Activated naive CD8-positive, alpha-beta T cell treated with anti-CD3 and anti-CD28 coated beads, Interleukin-2, amount 10 ng/mL, durations not matched to agents 7 days and 5 days (primary cell): ENCODE measurements around the gene LSAMP. TPM values are rescaled to one million over a fixed set of nuclear protein-coding genes. Genes with fewer than 3 reads are reported as not detected.

Experiments
- ATAC-seq: fragments of 150-1000 bp; cut with Tn5 transposase; one replicate; pipeline ENCODE4 v1.10.0; 2021; ENCODE audit warnings: low read depth, moderate library complexity
- POLR2A ChIA-PET: fragments of 350-600 bp; sonication (Branson Sonifier 250); formaldehyde crosslinking; loops from one replicate; lab custom pipeline; 2021; ENCODE audit warnings: antibody characterized with exemption; lab: Charles Lee
- DNase-seq: peaks from one replicate; pipeline ENCODE4 v3.0.0; 2021
- H3K27ac Mint-ChIP-seq: one replicate; pipeline ENCODE4 v1.8.0; 2022; ENCODE audit warnings: mild to moderate bottlenecking, mixed read lengths
- H3K27me3 Mint-ChIP-seq: one replicate; pipeline ENCODE4 v1.8.0; 2022; ENCODE audit warnings: mild to moderate bottlenecking, moderate library complexity, mixed read lengths
- H3K36me3 Mint-ChIP-seq: one replicate; pipeline ENCODE4 v1.8.0; 2021; ENCODE audit warnings: mild to moderate bottlenecking, mixed read lengths
- H3K4me1 Mint-ChIP-seq: one replicate; pipeline ENCODE4 v1.8.0; 2021; ENCODE audit warnings: mixed read lengths
- H3K4me3 Mint-ChIP-seq: one replicate; pipeline ENCODE4 v1.8.0; 2022; ENCODE audit warnings: mild to moderate bottlenecking, moderate library complexity, mixed read lengths
- H3K9me3 Mint-ChIP-seq: one replicate; pipeline ENCODE4 v1.8.0; 2021; ENCODE audit warnings: mixed read lengths
- total RNA-seq, 2 experiments: library from RNA; stranded (reverse); gene quantifications; one replicate each; pipeline ENCODE4 v1.2.3, GENCODE V29; 2021

LSAMP gene
- total RNA-seq, 2 experiments from 2014 or later: not detected

DNA sequence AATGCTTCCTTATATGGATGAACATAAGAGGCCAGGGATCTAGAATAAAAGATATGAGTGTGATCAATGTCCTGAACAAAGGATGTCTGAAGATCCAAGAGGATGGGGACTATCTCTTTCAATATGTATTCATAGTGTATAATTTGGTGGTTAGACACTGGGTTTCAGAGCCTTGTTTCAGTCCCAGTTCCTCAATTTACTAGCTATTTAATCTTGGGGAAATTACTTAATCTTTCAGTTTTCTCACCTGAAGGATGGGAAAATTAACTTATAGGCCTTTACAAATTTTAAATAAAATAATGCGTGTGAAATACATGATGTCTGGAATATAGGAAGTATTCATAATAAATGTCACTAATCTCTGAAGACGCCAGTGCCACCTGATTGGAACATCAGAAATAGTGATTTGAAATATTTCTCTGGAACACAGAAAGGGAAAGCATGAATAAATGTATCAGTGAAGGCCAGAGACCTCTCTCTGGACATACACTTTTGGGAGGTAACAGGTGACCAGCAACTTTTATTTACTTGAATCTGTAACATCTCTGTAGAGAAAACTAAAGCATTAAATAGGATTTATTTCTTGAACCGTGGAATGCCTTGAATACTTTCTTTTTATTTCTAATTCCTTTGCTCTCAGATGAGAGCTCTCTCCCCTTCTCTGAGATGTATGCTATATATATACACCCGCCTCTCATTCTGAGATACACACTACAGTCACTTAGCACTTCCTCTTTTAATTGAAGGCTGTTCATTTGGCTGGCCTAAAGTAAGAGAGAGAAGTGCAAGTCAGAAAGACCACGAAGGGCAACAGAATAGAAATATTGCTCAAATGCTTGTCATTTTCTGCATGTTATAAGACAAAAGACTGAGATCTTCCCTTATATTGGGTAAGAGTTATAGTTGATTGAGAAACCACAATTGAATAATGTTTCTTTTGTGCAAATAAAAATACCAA, 407.1 kb downstream of the LSAMP start:
- Mint-ChIP-seq H3K4me3 (no peak overlapping the region), H3K27ac (no peak overlapping the region), H3K9me3 (no peaks in the 10 kb centered on the region), H3K27me3 (no peaks in the 10 kb centered on the region), H3K4me1 (no peaks in the 10 kb centered on the region), H3K36me3 (no peaks in the 10 kb centered on the region)
- ATAC-seq (no peak), DNase-seq (no peak)
- POLR2A ChIA-PET: no interaction called here

DNA sequence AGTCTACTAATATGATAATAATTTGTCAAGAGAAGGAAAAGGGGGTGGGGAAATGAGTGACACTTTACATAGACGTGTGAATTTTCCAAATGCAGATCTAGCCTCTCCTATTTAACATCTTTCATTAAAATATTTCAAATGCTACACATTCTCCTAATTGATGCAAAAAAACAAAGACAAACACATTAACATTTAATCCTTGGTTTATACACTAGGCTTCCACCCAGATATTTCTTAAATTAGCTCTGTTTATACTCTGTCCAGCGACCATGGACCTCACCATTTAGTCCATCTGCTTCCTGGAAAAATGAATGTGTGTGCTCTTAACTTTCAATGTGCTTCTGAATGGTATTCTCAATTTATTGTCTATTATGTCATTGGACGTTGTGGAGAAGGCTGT, 409.9 kb downstream of the LSAMP start:
- H3K4me3 Mint-ChIP-seq: no peak overlapping the region
- no peaks in the 10 kb centered on the region for H3K9me3 Mint-ChIP-seq
- H3K27ac Mint-ChIP-seq: no peak overlapping the region
- no peak for DNase-seq
- no peaks in the 10 kb centered on the region for H3K36me3 Mint-ChIP-seq
- H3K27me3 Mint-ChIP-seq: no peaks in the 10 kb centered on the region
- ATAC-seq: no peak
- POLR2A ChIA-PET: no interaction called here
- no peaks in the 10 kb centered on the region for H3K4me1 Mint-ChIP-seq

- no peak for ATAC-seq
- no peak for DNase-seq
- no peak overlapping the region for H3K27ac Mint-ChIP-seq
- H3K4me3 Mint-ChIP-seq: no peak overlapping the region
- H3K9me3 Mint-ChIP-seq: no peaks in the 10 kb centered on the region
- no peaks in the 10 kb centered on the region for H3K27me3 Mint-ChIP-seq
- no peaks in the 10 kb centered on the region for H3K4me1 Mint-ChIP-seq
- POLR2A ChIA-PET: no interaction called here
- H3K36me3 Mint-ChIP-seq: no peaks in the 10 kb centered on the region
Observed at GRCh38 chr3:116034794-116035193, 410.5 kb downstream of the LSAMP start.

DNA sequence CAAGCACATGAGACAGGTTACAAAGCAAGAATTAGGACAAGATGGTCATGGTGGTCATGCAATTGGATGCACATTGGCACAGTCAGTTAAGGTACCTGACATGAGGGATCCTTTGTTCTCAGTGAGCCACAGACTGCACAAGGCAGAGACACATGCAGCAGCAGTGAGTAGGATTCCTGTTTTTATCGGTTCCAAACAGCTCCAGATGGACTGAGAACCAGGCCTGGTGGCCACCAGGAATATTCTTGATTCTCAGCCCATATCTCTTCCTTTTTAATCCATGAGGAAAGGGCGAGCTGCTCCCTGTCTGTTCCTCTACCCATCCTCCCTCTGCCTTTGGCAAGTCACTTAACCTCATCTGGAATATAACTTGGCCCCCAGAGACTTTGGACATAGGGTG, 411.2 kb downstream of the LSAMP start:
- Mint-ChIP-seq H3K4me3 (no peak overlapping the region), H3K27me3 (no peaks in the 10 kb centered on the region), H3K27ac (no peak overlapping the region), H3K9me3 (no peaks in the 10 kb centered on the region), H3K4me1 (no peaks in the 10 kb centered on the region), H3K36me3 (no peaks in the 10 kb centered on the region)
- POLR2A ChIA-PET: no interaction called here
- ATAC-seq (no peak), DNase-seq (no peak)

GRCh38 chr3:116033516-116033915, 411.8 kb downstream of the LSAMP start:
- Mint-ChIP-seq H3K9me3 (no peaks in the 10 kb centered on the region), H3K36me3 (no peaks in the 10 kb centered on the region), H3K27ac (no peak overlapping the region), H3K4me3 (no peak overlapping the region), H3K27me3 (no peaks in the 10 kb centered on the region), H3K4me1 (no peaks in the 10 kb centered on the region)
- ATAC-seq (no peak), DNase-seq (no peak)
- POLR2A ChIA-PET: no interaction called here

GRCh38 chr3:116032176-116032575, 413.1 kb downstream of the LSAMP start:
- no peak for DNase-seq
- Mint-ChIP-seq H3K9me3 (no peaks in the 10 kb centered on the region), H3K4me1 (no peaks in the 10 kb centered on the region), H3K4me3 (no peak overlapping the region), H3K27ac (no peak overlapping the region), H3K36me3 (no peaks in the 10 kb centered on the region), H3K27me3 (no peaks in the 10 kb centered on the region)
- ATAC-seq: no peak
- POLR2A ChIA-PET: no interaction called here

- Mint-ChIP-seq H3K4me3 (no peak overlapping the region), H3K27me3 (no peaks in the 10 kb centered on the region), H3K4me1 (no peaks in the 10 kb centered on the region), H3K27ac (no peak overlapping the region), H3K36me3 (no peaks in the 10 kb centered on the region), H3K9me3 (no peaks in the 10 kb centered on the region)
- no peak for DNase-seq
- POLR2A ChIA-PET: no interaction called here
- ATAC-seq: no peak
Observed at GRCh38 chr3:116030131-116030850, 415.0 kb downstream of the LSAMP start.

GRCh38 chr3:116029266-116029665, 416.0 kb downstream of the LSAMP start:
- no peak for DNase-seq
- Mint-ChIP-seq H3K4me1 (no peaks in the 10 kb centered on the region), H3K9me3 (no peaks in the 10 kb centered on the region), H3K27ac (no peak overlapping the region), H3K36me3 (no peaks in the 10 kb centered on the region), H3K4me3 (no peak overlapping the region), H3K27me3 (no peaks in the 10 kb centered on the region)
- ATAC-seq: no peak
- POLR2A ChIA-PET: no interaction called here

DNA sequence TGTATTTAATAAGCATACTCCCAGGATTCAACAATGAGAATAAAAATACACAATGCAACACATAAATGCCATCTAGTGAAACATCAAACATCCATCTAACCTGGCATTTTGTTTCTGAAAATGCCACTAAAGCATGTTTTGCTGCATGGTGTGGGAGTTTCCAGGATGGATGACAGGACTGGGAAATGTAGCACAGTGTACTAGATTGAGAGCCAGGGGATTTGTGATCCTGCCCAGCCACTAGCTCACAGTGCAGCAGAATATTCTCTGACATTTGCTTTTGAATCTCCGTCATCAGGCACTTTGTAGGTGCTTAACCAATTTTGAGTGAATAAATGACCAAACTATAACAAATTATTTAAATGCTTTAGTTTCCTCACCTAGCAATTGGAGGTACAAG, 417.1 kb downstream of the LSAMP start:
- H3K4me3 Mint-ChIP-seq: no peak overlapping the region
- H3K4me1 Mint-ChIP-seq: no peaks in the 10 kb centered on the region
- ATAC-seq (no peak), DNase-seq (no peak)
- H3K36me3 Mint-ChIP-seq: no peaks in the 10 kb centered on the region
- POLR2A ChIA-PET: no interaction called here
- H3K9me3 Mint-ChIP-seq: no peaks in the 10 kb centered on the region
- H3K27ac Mint-ChIP-seq: no peak overlapping the region
- H3K27me3 Mint-ChIP-seq: no peaks in the 10 kb centered on the region

DNA sequence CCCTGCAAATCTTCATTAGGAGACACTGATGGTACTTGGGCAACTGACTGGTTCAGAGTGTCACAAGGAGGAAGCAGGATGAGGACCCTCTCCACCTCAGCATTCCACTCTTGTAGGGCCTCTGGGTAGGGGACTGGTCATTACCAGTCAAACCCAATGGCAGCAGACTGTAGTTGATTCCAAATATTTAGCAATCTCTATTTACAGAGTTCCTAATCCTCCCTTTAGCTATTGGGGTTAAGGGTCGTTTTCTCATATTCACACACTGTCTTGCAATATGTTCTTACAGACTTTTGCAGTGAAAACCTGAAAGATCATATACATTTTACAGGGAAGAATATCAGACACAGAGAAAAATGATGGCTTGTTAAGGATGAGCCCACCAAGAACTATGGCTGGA, 424.3 kb downstream of the LSAMP start:
- POLR2A ChIA-PET: no interaction called here
- ATAC-seq (no peak), DNase-seq (no peak)
- no peaks in the 10 kb centered on the region for H3K27me3 Mint-ChIP-seq
- no peaks in the 10 kb centered on the region for H3K4me1 Mint-ChIP-seq
- H3K9me3 Mint-ChIP-seq: no peaks in the 10 kb centered on the region
- no peak overlapping the region for H3K27ac Mint-ChIP-seq
- no peaks in the 10 kb centered on the region for H3K36me3 Mint-ChIP-seq
- no peak overlapping the region for H3K4me3 Mint-ChIP-seq

DNA sequence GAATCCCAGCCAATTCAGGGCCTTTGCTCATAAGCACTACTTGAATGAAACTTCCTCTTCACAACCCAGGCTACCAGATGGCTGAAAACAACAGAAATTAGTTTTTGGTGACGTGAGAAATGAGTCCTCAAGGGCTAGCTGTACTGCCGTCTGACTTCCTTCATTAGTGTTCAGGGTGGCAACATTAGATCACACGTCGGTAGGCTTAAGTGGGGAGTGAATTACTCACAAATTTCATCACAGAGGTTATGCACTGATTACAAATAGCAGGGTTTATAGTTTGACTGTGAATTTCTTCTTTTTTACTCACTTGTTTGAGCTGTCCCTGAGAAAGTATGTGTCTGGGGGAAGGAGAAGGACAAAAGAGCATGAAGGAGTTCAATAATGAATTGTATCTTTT, 424.8 kb downstream of the LSAMP start:
- Mint-ChIP-seq H3K9me3 (no peaks in the 10 kb centered on the region), H3K36me3 (no peaks in the 10 kb centered on the region), H3K4me3 (no peak overlapping the region), H3K27ac (no peak overlapping the region), H3K27me3 (no peaks in the 10 kb centered on the region), H3K4me1 (no peaks in the 10 kb centered on the region)
- DNase-seq (no peak), ATAC-seq (no peak)
- POLR2A ChIA-PET: no interaction called here

GRCh38 chr3:116019254-116019763, 426.0 kb downstream of the LSAMP start:
- Mint-ChIP-seq H3K9me3 (no peaks in the 10 kb centered on the region), H3K36me3 (no peaks in the 10 kb centered on the region), H3K27ac (no peak overlapping the region), H3K27me3 (no peaks in the 10 kb centered on the region), H3K4me3 (no peak overlapping the region), H3K4me1 (no peaks in the 10 kb centered on the region)
- POLR2A ChIA-PET: no interaction called here
- ATAC-seq (no peak), DNase-seq (no peak)

- H3K9me3 Mint-ChIP-seq: no peaks in the 10 kb centered on the region
- no peaks in the 10 kb centered on the region for H3K4me1 Mint-ChIP-seq
- H3K36me3 Mint-ChIP-seq: no peaks in the 10 kb centered on the region
- no peak for ATAC-seq
- DNase-seq: no peak
- POLR2A ChIA-PET: no interaction called here
- no peaks in the 10 kb centered on the region for H3K27me3 Mint-ChIP-seq
- H3K4me3 Mint-ChIP-seq: no peak overlapping the region
- no peak overlapping the region for H3K27ac Mint-ChIP-seq
Observed at GRCh38 chr3:116018646-116019045, 426.6 kb downstream of the LSAMP start.

DNA sequence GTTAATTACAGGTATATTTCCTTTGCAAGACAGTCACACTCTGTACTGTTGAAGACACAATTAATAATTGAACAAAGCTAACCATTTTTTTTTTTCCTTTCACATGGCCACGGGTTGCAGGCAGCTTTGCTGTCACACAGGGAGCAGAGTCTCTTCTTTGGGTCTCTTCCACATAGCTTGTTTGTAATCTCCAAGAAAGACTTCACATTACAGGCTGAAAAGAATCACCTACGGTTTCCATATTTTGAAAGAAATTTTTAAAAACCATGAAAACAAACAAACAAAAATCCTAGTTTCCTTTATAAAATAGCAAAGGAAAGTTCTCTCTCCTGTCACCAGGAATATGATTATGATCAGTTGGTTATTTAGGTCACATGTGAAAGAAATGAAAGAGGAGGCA, 429.4 kb downstream of the LSAMP start:
- Mint-ChIP-seq H3K4me1 (no peaks in the 10 kb centered on the region), H3K9me3 (no peaks in the 10 kb centered on the region), H3K4me3 (no peak overlapping the region), H3K27me3 (no peaks in the 10 kb centered on the region), H3K36me3 (no peaks in the 10 kb centered on the region), H3K27ac (no peak overlapping the region)
- no peak for DNase-seq
- no peak for ATAC-seq
- POLR2A ChIA-PET: no interaction called here
